Activated naive CD4-positive, alpha-beta T cell treated with anti-CD3 and anti-CD28 coated beads, Interleukin-2, amount 10 ng/mL, durations not matched to agents 7 days and 5 days (primary cell): Measurements from ENCODE around the gene MPHOSPH9.

Experiments used
- CTCF ChIA-PET: fragments of 350-600 bp; sonication (Branson Sonifier 250); formaldehyde crosslinking; loops from one replicate; lab custom pipeline; 2021; ENCODE audit warnings: antibody characterized with exemption; lab: Charles Lee
- DNase-seq: peaks from one replicate; pipeline ENCODE4 v3.0.0-alpha.2; 2020
- H3K27ac Mint-ChIP-seq: one replicate; pipeline ENCODE4 v1.8.0; 2021; ENCODE audit warnings: mild to moderate bottlenecking, moderate library complexity, mixed read lengths
- H3K27me3 Mint-ChIP-seq: one replicate; pipeline ENCODE4 v1.8.0; 2021; ENCODE audit warnings: mild to moderate bottlenecking, mixed read lengths
- H3K36me3 Mint-ChIP-seq: one replicate; pipeline ENCODE4 v1.8.0; 2021; ENCODE audit warnings: mixed read lengths
- H3K4me1 Mint-ChIP-seq: one replicate; pipeline ENCODE4 v1.8.0; 2021; ENCODE audit warnings: mixed read lengths
- H3K4me3 Mint-ChIP-seq: one replicate; pipeline ENCODE4 v1.8.0; 2021; ENCODE audit warnings: mild to moderate bottlenecking, moderate library complexity, mixed read lengths
- H3K9me3 Mint-ChIP-seq: one replicate; pipeline ENCODE4 v1.8.0; 2021; ENCODE audit warnings: mixed read lengths

MPHOSPH9 gene

GRCh38 chr12:123232807-123233504 is at the start of gene MPHOSPH9, which contains the start of gene MTRFR:
Gene MPHOSPH9 (minus strand): TSS chr12:123233141. CDS start chr12:123230364, 2,777 bp downstream.
Gene MTRFR (plus strand): TSS chr12:123233436. CDS start chr12:123253675, 20,239 bp downstream.
- Mint-ChIP-seq H3K27me3 (peaks cover 6% of the 10 kb centered on the region), H3K4me3 (peak within 1 kb of the TSS; percentile 96), H3K9me3 (no peaks in the 10 kb centered on the region), H3K36me3 (peaks cover 33% of the 10 kb centered on the region), H3K4me1 (peaks cover 80% of the 10 kb centered on the region), H3K27ac (peak within 1 kb of the TSS; percentile 99)
- CTCF ChIA-PET: interaction anchor here (0.6 to 2.6 kb wide), 7 partner anchors 9 to 190 kb away, joined by 3 to 10 read pairs (median 5); no protein-coding TSS in a partner anchor
- DNase-seq: peak; percentile 99

GRCh38 chr12:123282111-123282510 is 49.2 kb upstream of the MPHOSPH9 start:
- peaks cover 6% of the 10 kb centered on the region for H3K4me1 Mint-ChIP-seq
- no peak overlapping the region for H3K4me3 Mint-ChIP-seq
- DNase-seq: no peak
- H3K27ac Mint-ChIP-seq: no peak overlapping the region
- H3K27me3 Mint-ChIP-seq: no peaks in the 10 kb centered on the region
- CTCF ChIA-PET: interaction anchor here (0.6 to 1.1 kb wide), 2 partner anchors 127 to 300 kb away, joined by 3 to 4 read pairs; no protein-coding TSS in a partner anchor
- no peaks in the 10 kb centered on the region for H3K36me3 Mint-ChIP-seq
- no peaks in the 10 kb centered on the region for H3K9me3 Mint-ChIP-seq

GRCh38 chr12:123280971-123281370 is 48.0 kb upstream of the MPHOSPH9 start:
- H3K36me3 Mint-ChIP-seq: no peaks in the 10 kb centered on the region
- H3K27me3 Mint-ChIP-seq: no peaks in the 10 kb centered on the region
- no peaks in the 10 kb centered on the region for H3K9me3 Mint-ChIP-seq
- H3K27ac Mint-ChIP-seq: no peak overlapping the region
- H3K4me3 Mint-ChIP-seq: no peak overlapping the region
- H3K4me1 Mint-ChIP-seq: peaks cover 6% of the 10 kb centered on the region
- DNase-seq: no peak
- CTCF ChIA-PET: no interaction called here

- Mint-ChIP-seq H3K4me3 (no peak overlapping the region), H3K9me3 (no peaks in the 10 kb centered on the region), H3K4me1 (peaks cover 6% of the 10 kb centered on the region), H3K27ac (peak overlapping the region; percentile 54), H3K36me3 (no peaks in the 10 kb centered on the region), H3K27me3 (peaks cover 4% of the 10 kb centered on the region)
- CTCF ChIA-PET: interaction anchor here (0.6 to 1.2 kb wide), 5 partner anchors 8 to 712 kb away, joined by 3 to 10 read pairs (median 3); no protein-coding TSS in a partner anchor
- DNase-seq: no peak
These were observed 45.2 kb upstream of the MPHOSPH9 start for GRCh38 chr12:123278101-123278627.

GRCh38 chr12:123273166-123273565 is 40.2 kb upstream of the MPHOSPH9 start:
- no peaks in the 10 kb centered on the region for H3K36me3 Mint-ChIP-seq
- DNase-seq: no peak
- CTCF ChIA-PET: no interaction called here
- H3K27ac Mint-ChIP-seq: no peak overlapping the region
- peaks cover 33% of the 10 kb centered on the region for H3K4me1 Mint-ChIP-seq
- peak overlapping the region; percentile 75 for H3K4me3 Mint-ChIP-seq
- no peaks in the 10 kb centered on the region for H3K9me3 Mint-ChIP-seq
- peaks cover 23% of the 10 kb centered on the region for H3K27me3 Mint-ChIP-seq

- Mint-ChIP-seq H3K4me3 (no peak overlapping the region), H3K27me3 (peaks cover 23% of the 10 kb centered on the region), H3K27ac (no peak overlapping the region), H3K36me3 (no peaks in the 10 kb centered on the region), H3K4me1 (peaks cover 34% of the 10 kb centered on the region), H3K9me3 (no peaks in the 10 kb centered on the region)
- peak; percentile 84 for DNase-seq
- CTCF ChIA-PET: interaction anchor here (1.8 to 2.3 kb wide), 2 partner anchors 95 to 116 kb away, joined by 6 to 8 read pairs; no protein-coding TSS in a partner anchor
These were observed 38.2 kb upstream of the MPHOSPH9 start for GRCh38 chr12:123271001-123271668.

- peak overlapping the region; percentile 73 for H3K27ac Mint-ChIP-seq
These were observed 37.5 kb upstream of the MPHOSPH9 start for GRCh38 chr12:123270214-123271000.

GRCh38 chr12:123269896-123270213 is 36.9 kb upstream of the MPHOSPH9 start:
- Mint-ChIP-seq H3K27ac (peak overlapping the region; percentile 81), H3K9me3 (no peaks in the 10 kb centered on the region), H3K4me1 (peaks cover 34% of the 10 kb centered on the region), H3K4me3 (peak overlapping the region; percentile 79), H3K36me3 (no peaks in the 10 kb centered on the region), H3K27me3 (peaks cover 23% of the 10 kb centered on the region)
- peak; percentile 31 for DNase-seq
- CTCF ChIA-PET: interaction anchor here (0.8 to 2.3 kb wide), 6 partner anchors 8 to 145 kb away, joined by 3 to 10 read pairs (median 6); no protein-coding TSS in a partner anchor

More at GRCh38 chr12:123270214-123271000, 37.5 kb upstream of the MPHOSPH9 start:
- Mint-ChIP-seq H3K4me3 (peak overlapping the region; percentile 79), H3K27me3 (peaks cover 23% of the 10 kb centered on the region), H3K9me3 (no peaks in the 10 kb centered on the region), H3K36me3 (no peaks in the 10 kb centered on the region), H3K4me1 (peaks cover 34% of the 10 kb centered on the region)
- CTCF ChIA-PET: interaction anchor here (1.0 to 2.3 kb wide), 5 partner anchors 8 to 145 kb away, joined by 3 to 10 read pairs (median 6); no protein-coding TSS in a partner anchor
- peak; percentile 31 for DNase-seq

GRCh38 chr12:123269395-123269892 is 36.5 kb upstream of the MPHOSPH9 start:
- peak overlapping the region; percentile 79 for H3K4me3 Mint-ChIP-seq
- peak; percentile 58 for DNase-seq
- CTCF ChIA-PET: interaction anchor here (0.8 to 2.3 kb wide), 7 partner anchors 9 to 333 kb away, joined by 3 to 10 read pairs (median 5); no protein-coding TSS in a partner anchor
- H3K9me3 Mint-ChIP-seq: no peaks in the 10 kb centered on the region
- no peaks in the 10 kb centered on the region for H3K36me3 Mint-ChIP-seq
- peak overlapping the region; percentile 81 for H3K27ac Mint-ChIP-seq
- peaks cover 34% of the 10 kb centered on the region for H3K4me1 Mint-ChIP-seq
- peaks cover 23% of the 10 kb centered on the region for H3K27me3 Mint-ChIP-seq

- peak overlapping the region; percentile 60 for H3K27ac Mint-ChIP-seq
- H3K36me3 Mint-ChIP-seq: no peaks in the 10 kb centered on the region
- H3K4me3 Mint-ChIP-seq: peak overlapping the region; percentile 41
- CTCF ChIA-PET: interaction anchor here (0.8 to 2.3 kb wide), 5 partner anchors 13 to 334 kb away, joined by 3 to 6 read pairs (median 3); no protein-coding TSS in a partner anchor
- H3K9me3 Mint-ChIP-seq: no peaks in the 10 kb centered on the region
- H3K4me1 Mint-ChIP-seq: peaks cover 34% of the 10 kb centered on the region
- H3K27me3 Mint-ChIP-seq: peaks cover 19% of the 10 kb centered on the region
- peak; percentile 16 for DNase-seq
These were observed 35.9 kb upstream of the MPHOSPH9 start for GRCh38 chr12:123268850-123269249.

- Mint-ChIP-seq H3K9me3 (no peaks in the 10 kb centered on the region), H3K4me3 (peak overlapping the region; percentile 31), H3K36me3 (no peaks in the 10 kb centered on the region), H3K27me3 (peaks cover 19% of the 10 kb centered on the region), H3K27ac (peak overlapping the region; percentile 37), H3K4me1 (peaks cover 34% of the 10 kb centered on the region)
- DNase-seq: peak; percentile 23
- CTCF ChIA-PET: interaction anchor here (0.6 to 1.6 kb wide), 6 partner anchors 13 to 334 kb away, joined by 3 to 7 read pairs (median 3); no protein-coding TSS in a partner anchor
These were observed 35.3 kb upstream of the MPHOSPH9 start for GRCh38 chr12:123267991-123268843.

GRCh38 chr12:123267335-123267920 is 34.5 kb upstream of the MPHOSPH9 start:
- peak overlapping the region; percentile 5 for H3K27ac Mint-ChIP-seq
- CTCF ChIA-PET: interaction anchor here (0.6 to 1.6 kb wide), 5 partner anchors 10 to 315 kb away, joined by 3 to 7 read pairs (median 3); no protein-coding TSS in a partner anchor
- H3K27me3 Mint-ChIP-seq: peaks cover 19% of the 10 kb centered on the region
- H3K4me1 Mint-ChIP-seq: peaks cover 31% of the 10 kb centered on the region
- DNase-seq: no peak
- H3K9me3 Mint-ChIP-seq: no peaks in the 10 kb centered on the region
- no peak overlapping the region for H3K4me3 Mint-ChIP-seq
- H3K36me3 Mint-ChIP-seq: peaks cover 3% of the 10 kb centered on the region
